MG63 (cell line): ENCODE data around the gene GTPBP10. TPM values are rescaled to one million over a fixed set of nuclear protein-coding genes. Genes with fewer than 3 reads are reported as not detected.
"Not testable (repeated sequence)": the region's sequence is repeated elsewhere in the genome, so short reads cannot be mapped to it uniquely, and the experiment has no call there.

Experiments
- DNase-seq: peaks from one replicate; pipeline ENCODE4 v3.0.0-alpha.2; 2020
- H3K27me3 ChIP-seq: fragments of 250-450 bp; sonication (Bioruptor Pico); 2 replicates; pipeline ENCODE4 v1.5.1; 2020; ENCODE audit warnings: mild to moderate bottlenecking, moderate library complexity
- H3K36me3 ChIP-seq: fragments of 250-450 bp; sonication (Bioruptor Pico); 2 replicates; pipeline ENCODE4 v1.5.1; 2020; ENCODE audit warnings: mild to moderate bottlenecking, moderate library complexity
- H3K4me3 ChIP-seq: fragments of 250-450 bp; sonication (Bioruptor Pico); 2 replicates; pipeline ENCODE4 v1.5.1; 2020; ENCODE audit warnings: mild to moderate bottlenecking, moderate library complexity
- H3K9me3 ChIP-seq: fragments of 250-450 bp; sonication (Bioruptor Pico); 2 replicates; pipeline ENCODE4 v1.5.1; 2020; ENCODE audit warnings: mild to moderate bottlenecking, moderate library complexity
- total RNA-seq: library from RNA; depleted of rRNA; stranded (reverse); fragments of >200 nt; shearing (Covaris generic); gene quantifications from 2 replicates; pipeline ENCODE4 v1.2.3, GENCODE V29; 2014; ENCODE audit warnings: low replicate concordance

Gene GTPBP10
- total RNA-seq, 1 experiment from 2014 or later: 8.3 TPM

- Histone ChIP-seq H3K27me3 (no peaks in the 10 kb centered on the region), H3K36me3 (no peaks in the 10 kb centered on the region; the same call in 1 of the 2 replicates), H3K4me3 (peak overlapping the region; percentile 88), H3K9me3 (no peaks in the 10 kb centered on the region)
- no peak for DNase-seq
Observed at GRCh38 chr7:90345595-90346335, 751 bp upstream of the GTPBP10 start.

GRCh38 chr7:90347759-90348158 is 1.2 kb downstream of the GTPBP10 start:
- Histone ChIP-seq H3K4me3 (peak overlapping the region; percentile 88), H3K9me3 (no peaks in the 10 kb centered on the region), H3K27me3 (no peaks in the 10 kb centered on the region), H3K36me3 (no peaks in the 10 kb centered on the region; the same call in 1 of the 2 replicates)
- no peak for DNase-seq

GRCh38 chr7:90349305-90349704 is 2.8 kb downstream of the GTPBP10 start:
- no peaks in the 10 kb centered on the region for H3K9me3 ChIP-seq
- H3K36me3 ChIP-seq: peaks cover 4% of the 10 kb centered on the region; the same call in 1 of the 2 replicates
- DNase-seq: no peak
- no peaks in the 10 kb centered on the region for H3K27me3 ChIP-seq
- H3K4me3 ChIP-seq: no peak overlapping the region

- H3K27me3 ChIP-seq, H3K4me3 ChIP-seq, H3K9me3 ChIP-seq, H3K36me3 ChIP-seq, DNase-seq: not testable (repeated sequence)
Observed at GRCh38 chr7:90350032-90350431, 3.5 kb downstream of the GTPBP10 start.

GRCh38 chr7:90351987-90352386 is 5.5 kb downstream of the GTPBP10 start:
- Histone ChIP-seq H3K36me3 (peaks cover 21% of the 10 kb centered on the region), H3K4me3 (no peak overlapping the region), H3K9me3 (0 out of 2 replicates have a peak, but pooled peaks cover 1% of the 10 kb centered on the region), H3K27me3 (no peaks in the 10 kb centered on the region)
- DNase-seq: no peak

- DNase-seq: no peak
- Histone ChIP-seq H3K27me3 (no peaks in the 10 kb centered on the region), H3K9me3 (no peaks in the 10 kb centered on the region), H3K4me3 (no peak overlapping the region), H3K36me3 (peaks cover 56% of the 10 kb centered on the region)
Observed at GRCh38 chr7:90383422-90383821, 36.9 kb downstream of the GTPBP10 start.

- no peak for DNase-seq
- no peak overlapping the region for H3K4me3 ChIP-seq
- no peaks in the 10 kb centered on the region for H3K27me3 ChIP-seq
- peaks cover 56% of the 10 kb centered on the region for H3K36me3 ChIP-seq
- no peaks in the 10 kb centered on the region for H3K9me3 ChIP-seq
Observed at GRCh38 chr7:90383861-90384260, 37.3 kb downstream of the GTPBP10 start.

- no peak for DNase-seq
- H3K4me3 ChIP-seq: no peak overlapping the region
- H3K36me3 ChIP-seq: peaks cover 53% of the 10 kb centered on the region
- no peaks in the 10 kb centered on the region for H3K9me3 ChIP-seq
- no peaks in the 10 kb centered on the region for H3K27me3 ChIP-seq
Observed at GRCh38 chr7:90384433-90384832, 37.9 kb downstream of the GTPBP10 start.

- no peak for DNase-seq
Observed at GRCh38 chr7:90387470-90388240, 41.1 kb downstream of the GTPBP10 start.

GRCh38 chr7:90390926-90391325 is 44.4 kb downstream of the GTPBP10 start:
- no peaks in the 10 kb centered on the region for H3K9me3 ChIP-seq
- no peaks in the 10 kb centered on the region for H3K27me3 ChIP-seq
- no peak overlapping the region for H3K4me3 ChIP-seq
- DNase-seq: no peak
- H3K36me3 ChIP-seq: peaks cover 6% of the 10 kb centered on the region

More at GRCh38 chr7:90387470-90388240, 41.1 kb downstream of the GTPBP10 start:
- H3K4me3 ChIP-seq: no peak overlapping the region
- H3K27me3 ChIP-seq: no peaks in the 10 kb centered on the region
- no peaks in the 10 kb centered on the region for H3K9me3 ChIP-seq
- peaks cover 25% of the 10 kb centered on the region for H3K36me3 ChIP-seq

- no peaks in the 10 kb centered on the region for H3K27me3 ChIP-seq
- H3K36me3 ChIP-seq: peaks cover 2% of the 10 kb centered on the region
- no peak for DNase-seq
- no peaks in the 10 kb centered on the region for H3K9me3 ChIP-seq
- H3K4me3 ChIP-seq: no peak overlapping the region
Observed at GRCh38 chr7:90391488-90391887, 45.0 kb downstream of the GTPBP10 start.

GRCh38 chr7:90396420-90396819 is 49.9 kb downstream of the GTPBP10 start:
- Histone ChIP-seq H3K27me3 (no peaks in the 10 kb centered on the region), H3K4me3 (no peak overlapping the region), H3K36me3 (no peaks in the 10 kb centered on the region), H3K9me3 (no peaks in the 10 kb centered on the region)
- DNase-seq: no peak

GRCh38 chr7:90401989-90402388 is 55.5 kb downstream of the GTPBP10 start:
- peaks cover 6% of the 10 kb centered on the region; the same call in 1 of the 2 replicates for H3K36me3 ChIP-seq
- H3K4me3 ChIP-seq: no peak overlapping the region
- no peaks in the 10 kb centered on the region for H3K9me3 ChIP-seq
- peak; percentile 13 for DNase-seq
- no peaks in the 10 kb centered on the region for H3K27me3 ChIP-seq

GRCh38 chr7:90402785-90403173 is 56.3 kb downstream of the GTPBP10 start:
- no peak for DNase-seq
- Histone ChIP-seq H3K36me3 (peaks cover 6% of the 10 kb centered on the region; the same call in 1 of the 2 replicates), H3K9me3 (no peaks in the 10 kb centered on the region), H3K4me3 (peak overlapping the region; percentile 71), H3K27me3 (no peaks in the 10 kb centered on the region)

- Histone ChIP-seq H3K9me3 (no peaks in the 10 kb centered on the region), H3K4me3 (peak within 1 kb of the TSS; percentile 71), H3K36me3 (peaks cover 6% of the 10 kb centered on the region; the same call in 1 of the 2 replicates), H3K27me3 (no peaks in the 10 kb centered on the region)
- peak; percentile 87 for DNase-seq
Observed at GRCh38 chr7:90403174-90404113, 56.9 kb downstream of the GTPBP10 start, which contains the start of gene CLDN12. Gene CLDN12, plus strand, starts transcription at chr7:90403461. Its CDS starts 9,216 bp downstream, at chr7:90412677.

GRCh38 chr7:90404777-90405176 is 58.3 kb downstream of the GTPBP10 start:
- peaks cover 10% of the 10 kb centered on the region for H3K36me3 ChIP-seq
- H3K9me3 ChIP-seq: no peaks in the 10 kb centered on the region
- DNase-seq: no peak

More at GRCh38 chr7:90404777-90405176, 58.3 kb downstream of the GTPBP10 start:
- Histone ChIP-seq H3K4me3 (no peak overlapping the region), H3K27me3 (no peaks in the 10 kb centered on the region)
